G401 (cell line): ENCODE results near the gene TGFB2. TPM values are rescaled to one million over a fixed set of nuclear protein-coding genes. Genes with fewer than 3 reads are reported as not detected.

Source experiments
- DNase-seq: peaks from one replicate; pipeline ENCODE4 v3.0.0-alpha.2; 2015; ENCODE audit warnings: low spot score
- in situ Hi-C: cut with HindIII; loops from 2 replicates; pipeline ENCODE4 v1.10.0; 2016; ENCODE audit warnings: low sequenced_read_pairs, mixed read lengths
- total RNA-seq: library from RNA; depleted of rRNA; stranded (reverse); fragments of >200 nt; shearing (Covaris generic); gene quantifications from 2 replicates; pipeline ENCODE4 v1.2.3, GENCODE V29; 2014; rRNA removed

TGFB2 gene
- total RNA-seq, 1 experiment from 2014 or later: 0.27 TPM

DNA sequence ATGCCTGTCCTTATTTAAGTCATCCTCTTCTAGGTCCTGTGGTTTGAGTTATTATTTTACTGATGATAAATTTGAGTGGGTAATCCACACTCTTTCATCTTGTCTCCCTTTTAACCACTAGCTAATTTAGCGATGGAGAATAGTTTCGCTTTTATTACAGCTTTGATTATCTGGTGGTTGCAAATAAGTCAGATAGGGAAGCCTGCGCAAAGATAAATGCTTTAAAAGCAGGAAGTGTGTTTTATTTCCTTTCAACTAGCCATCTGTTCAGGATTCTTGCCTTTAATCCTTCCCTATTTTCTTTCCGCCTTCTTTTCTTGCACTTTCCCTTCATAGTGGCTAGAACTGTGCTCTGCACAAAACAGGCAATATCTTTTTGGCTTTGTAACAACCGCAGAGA is 129.0 kb downstream of the TGFB2 start:
- no peak for DNase-seq
- in situ Hi-C loops: no loop called here

DNA sequence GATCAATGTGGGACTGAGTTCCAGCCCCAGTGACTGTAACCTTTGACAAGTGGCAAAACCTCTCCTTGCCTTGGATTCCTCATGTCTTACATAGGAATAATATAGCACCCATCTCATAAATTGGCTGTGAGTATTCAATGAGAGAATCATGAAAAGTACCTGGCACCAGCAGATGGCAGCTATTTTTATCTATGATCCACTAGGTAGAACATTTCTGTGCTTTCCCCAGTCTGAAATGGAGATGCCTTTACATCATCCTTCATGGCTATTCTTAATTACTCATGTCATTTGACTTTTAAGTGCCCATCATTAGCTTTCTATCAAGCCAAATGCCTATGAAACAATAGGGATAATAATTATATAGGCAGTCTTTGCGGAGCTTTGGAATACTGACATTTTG is 130.1 kb downstream of the TGFB2 start:
- in situ Hi-C loops: no loop called here
- DNase-seq: no peak

DNA sequence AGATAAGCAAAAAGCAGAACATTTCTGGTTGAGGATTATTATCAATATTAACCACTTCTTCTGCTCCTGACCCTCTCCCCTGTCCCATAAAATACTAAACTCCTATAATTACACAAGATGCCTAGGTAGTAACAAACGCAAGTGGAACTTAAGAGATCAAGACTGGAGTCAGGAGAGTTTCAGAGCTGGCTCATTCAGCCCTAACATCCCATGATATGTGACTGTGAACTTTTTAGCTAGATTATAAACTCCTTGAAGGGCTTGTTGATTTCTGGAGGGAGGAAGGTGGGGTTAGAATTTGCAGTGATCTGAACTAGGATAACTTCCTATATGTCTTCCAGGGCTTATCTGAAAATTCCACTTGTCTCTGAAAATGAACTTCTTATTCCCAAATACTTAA is 130.6 kb downstream of the TGFB2 start:
- no peak for DNase-seq
- in situ Hi-C loops: no loop called here

DNA sequence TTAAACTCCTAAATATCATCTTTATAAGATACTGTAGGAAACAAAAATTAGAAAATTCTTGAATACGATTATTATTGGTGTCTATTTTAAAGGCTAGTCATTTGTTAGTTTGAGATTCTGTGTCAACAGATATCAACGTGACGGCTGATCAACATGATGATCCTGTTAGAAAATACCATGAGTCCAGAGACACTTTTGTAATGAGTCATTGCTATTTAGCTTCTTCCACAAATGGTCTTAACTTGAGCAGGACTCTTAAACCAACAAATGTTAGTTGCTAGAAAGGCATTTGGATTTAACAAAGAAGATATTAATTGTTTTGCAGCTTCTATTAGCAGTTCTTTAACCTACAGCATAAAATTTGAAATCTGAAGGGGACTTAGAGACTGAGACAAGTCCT is 131.2 kb downstream of the TGFB2 start:
- DNase-seq: no peak
- in situ Hi-C loops: no loop called here

DNA sequence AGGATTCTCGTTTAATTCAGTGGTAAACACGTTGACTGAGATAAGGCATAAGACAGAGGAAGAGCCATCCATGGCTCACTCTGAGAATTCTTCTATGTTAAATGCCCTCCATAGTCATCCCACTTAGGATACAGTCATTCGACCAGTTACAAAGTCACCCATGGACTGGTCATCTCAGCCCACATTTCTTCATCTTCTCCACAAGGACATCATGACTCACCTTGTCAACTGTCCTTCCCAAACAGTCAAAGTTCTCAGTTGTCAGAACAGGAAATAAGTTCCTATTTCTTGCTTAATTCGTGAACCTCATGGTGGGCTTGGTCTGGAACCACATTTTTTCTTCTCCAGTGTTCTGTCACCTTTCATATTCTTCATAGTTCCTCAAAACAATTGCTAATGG is 133.2 kb downstream of the TGFB2 start:
- DNase-seq: no peak
- in situ Hi-C loops: no loop called here

DNA sequence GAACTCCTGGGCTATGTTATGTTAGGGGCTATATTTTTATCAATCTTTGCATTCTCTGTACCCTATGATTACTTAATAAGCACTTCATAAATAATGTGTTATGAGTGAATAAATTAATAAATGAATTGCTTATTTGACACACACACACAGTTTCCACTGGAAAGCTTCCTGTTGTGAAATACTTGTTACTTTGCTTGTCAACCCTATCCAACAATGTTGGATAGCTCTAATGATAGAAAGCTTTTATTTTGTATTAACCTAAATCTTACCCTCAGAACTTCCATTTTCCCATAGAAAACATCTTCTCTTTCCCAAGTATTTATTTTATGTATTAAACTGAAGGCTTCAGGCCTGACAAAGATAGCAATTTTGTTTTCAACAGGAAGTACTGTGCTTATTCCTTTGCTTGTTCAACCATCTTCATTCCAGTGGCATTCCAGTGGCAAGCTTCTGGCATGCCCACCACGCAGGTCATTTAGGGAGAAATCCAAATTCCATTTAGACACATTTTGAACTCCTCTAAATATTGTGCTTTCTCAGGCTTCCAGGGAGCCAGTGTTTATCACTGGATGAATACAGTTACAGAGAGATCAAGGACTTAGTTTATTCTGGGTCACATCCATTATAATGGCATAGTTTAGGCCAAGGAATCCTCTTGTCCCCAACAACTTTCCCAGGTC is 134.4 kb downstream of the TGFB2 start:
- in situ Hi-C loops: no loop called here
- no peak for DNase-seq

DNA sequence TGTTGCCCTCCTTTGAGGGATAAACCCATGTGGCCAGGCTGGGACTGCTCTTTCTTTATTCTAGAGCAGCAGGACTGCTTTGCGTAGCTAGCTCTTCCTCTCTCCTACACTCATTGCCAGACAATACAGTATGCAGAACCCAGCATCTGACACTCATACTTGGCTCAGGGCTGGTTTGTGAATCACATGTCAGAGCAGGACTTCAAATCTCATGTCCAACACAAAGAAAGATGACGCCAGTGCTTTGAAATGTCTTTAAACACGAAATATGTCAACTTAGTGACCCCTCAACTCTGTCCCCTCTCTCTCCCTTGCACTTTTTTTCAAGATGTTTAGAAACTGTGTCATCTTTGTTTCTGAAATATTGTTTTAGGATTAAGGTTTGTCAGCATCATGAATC is 135.0 kb downstream of the TGFB2 start:
- in situ Hi-C loops: no loop called here
- DNase-seq: no peak

DNA sequence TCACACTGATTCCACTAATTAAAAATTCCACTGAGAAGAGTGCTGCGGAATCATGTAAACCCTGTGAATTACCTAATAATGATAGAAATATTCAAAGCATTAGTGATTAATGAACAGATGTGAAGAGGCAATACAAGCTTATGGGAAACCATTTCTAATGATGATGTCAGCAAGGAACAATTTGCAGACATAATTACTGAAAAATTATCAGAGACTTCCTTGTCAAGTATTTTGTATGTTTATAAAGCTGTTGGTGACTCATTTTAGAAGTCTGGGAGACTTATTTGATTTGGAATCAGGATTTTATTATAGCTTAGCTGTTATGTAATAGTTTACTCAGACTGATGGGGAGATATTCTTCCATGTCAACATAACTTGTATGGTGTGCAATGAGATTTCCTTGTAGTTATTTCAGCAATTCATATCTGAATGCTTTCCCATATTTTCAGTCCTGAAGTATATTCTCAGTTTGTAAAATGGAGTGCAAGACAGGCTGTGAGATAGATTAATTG is 135.5 kb downstream of the TGFB2 start:
- in situ Hi-C loops: no loop called here
- no peak for DNase-seq

DNA sequence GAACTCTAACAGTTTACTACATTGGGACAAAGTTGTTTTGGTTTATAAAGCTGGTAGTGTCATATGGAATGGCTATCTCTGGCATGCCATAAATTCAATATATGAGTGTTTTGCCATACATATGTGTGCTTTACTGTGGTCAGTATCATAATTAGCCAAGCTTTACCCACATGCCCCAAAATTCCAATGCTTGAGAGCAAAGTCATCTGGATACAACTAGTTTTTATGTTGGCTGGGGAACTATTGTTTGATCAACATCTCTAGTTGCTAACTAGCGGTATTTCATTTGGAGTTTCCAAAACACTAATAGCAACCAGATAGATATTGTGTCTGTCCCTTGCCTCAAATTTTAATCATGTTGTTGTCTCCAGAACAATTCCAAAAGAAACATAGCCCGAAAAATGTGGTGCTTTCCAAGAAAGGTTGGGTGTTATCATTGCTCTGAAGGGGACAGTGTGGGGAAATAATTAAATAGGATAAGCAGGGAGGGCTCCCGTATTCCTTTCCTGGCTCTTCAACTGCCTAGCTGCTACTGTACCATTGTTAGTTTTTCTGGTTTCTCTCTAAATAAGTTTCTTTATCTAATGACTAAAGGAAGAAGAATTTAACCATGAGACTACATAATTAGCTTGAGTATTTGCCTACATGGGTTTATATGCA is 136.1 kb downstream of the TGFB2 start:
- in situ Hi-C loops: no loop called here
- DNase-seq: no peak

DNA sequence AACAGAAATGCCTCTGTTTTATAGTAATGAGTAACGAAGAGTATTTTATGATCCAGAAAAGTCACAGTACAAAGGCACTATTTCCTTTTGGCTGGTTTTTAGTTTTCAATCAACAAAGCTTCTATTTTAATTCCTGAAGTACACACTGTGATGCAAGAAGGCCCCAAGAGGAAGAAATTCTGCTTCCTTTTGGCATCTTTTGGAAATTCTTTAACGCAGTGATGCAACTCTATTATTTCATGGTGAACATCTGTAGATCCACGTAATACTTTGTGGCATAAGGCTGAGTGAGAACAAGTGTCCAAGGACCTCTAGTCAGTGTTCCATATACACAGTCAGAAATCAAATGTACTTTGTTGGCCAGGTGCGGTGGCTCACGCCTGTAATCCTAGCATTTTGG is 137.5 kb downstream of the TGFB2 start:
- in situ Hi-C loops: no loop called here
- no peak for DNase-seq

DNA sequence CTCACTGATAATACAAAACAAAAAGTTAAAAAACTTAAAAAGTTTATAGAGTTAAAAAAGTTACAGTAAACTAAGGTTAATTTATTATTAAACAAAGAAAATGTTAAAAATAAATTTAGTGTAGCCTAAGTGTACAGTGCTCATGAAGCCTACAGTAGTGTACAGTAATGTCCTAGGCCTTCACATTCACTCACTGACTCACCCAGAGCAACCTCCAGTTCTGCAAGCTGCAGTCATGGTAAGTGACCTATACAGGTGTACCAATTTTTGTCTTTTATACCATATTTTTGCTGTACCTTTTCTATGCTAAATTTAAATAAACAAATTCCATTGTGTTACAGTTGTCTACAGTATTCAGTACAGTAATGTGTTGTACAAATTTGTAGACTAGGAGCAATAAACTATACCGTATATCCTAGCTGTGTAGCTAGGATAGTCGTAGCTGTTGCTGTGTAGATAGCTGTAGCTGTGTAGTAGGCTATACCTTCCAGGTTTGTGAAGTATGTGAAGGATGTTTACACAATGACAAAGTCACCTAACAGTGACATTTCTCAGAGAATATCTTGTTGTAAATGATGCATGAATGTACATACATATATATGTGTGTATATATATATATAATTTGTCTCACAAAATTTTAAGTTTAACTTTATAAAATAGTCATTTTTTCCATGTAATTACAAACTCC is 140.2 kb downstream of the TGFB2 start:
- DNase-seq: no peak
- in situ Hi-C loops: no loop called here

DNA sequence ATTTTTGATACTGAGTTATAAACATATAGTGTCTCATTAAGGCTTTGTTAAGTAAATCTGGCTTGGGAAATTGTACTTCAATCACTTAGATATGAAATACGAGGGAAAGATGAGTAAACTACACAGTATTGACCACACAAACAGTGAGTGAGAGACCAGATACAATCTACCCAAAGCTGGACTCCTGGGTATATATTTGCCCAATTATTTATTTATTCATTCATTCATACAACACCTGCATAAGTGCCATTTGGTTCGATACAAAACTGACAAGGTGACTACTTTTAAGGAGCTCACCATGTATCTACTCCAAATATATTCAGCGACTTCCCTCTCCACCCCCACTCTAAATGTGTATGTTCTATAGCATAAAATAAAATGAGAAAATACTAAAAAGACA is 143.4 kb downstream of the TGFB2 start:
- in situ Hi-C loops: no loop called here
- no peak for DNase-seq

DNA sequence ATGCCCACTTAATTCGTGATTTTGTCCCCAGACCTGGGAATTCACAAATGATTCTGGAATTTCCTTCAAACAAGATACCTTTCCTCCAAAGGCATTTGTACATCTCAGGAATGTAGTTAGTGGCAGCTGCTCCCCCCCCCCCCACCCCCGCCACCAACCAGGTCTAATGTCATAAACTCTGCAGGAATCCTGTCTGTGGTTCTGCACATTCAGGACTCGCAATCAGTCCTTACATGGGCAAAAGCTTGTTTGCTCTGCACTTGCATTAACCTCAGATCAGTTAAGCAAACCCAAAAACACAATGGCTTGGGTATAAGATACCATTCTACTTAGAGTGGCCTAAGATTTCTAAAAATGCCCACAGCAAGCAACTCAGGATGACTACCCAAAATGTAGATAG is 143.8 kb downstream of the TGFB2 start:
- DNase-seq: no peak
- in situ Hi-C loops: no loop called here

DNA sequence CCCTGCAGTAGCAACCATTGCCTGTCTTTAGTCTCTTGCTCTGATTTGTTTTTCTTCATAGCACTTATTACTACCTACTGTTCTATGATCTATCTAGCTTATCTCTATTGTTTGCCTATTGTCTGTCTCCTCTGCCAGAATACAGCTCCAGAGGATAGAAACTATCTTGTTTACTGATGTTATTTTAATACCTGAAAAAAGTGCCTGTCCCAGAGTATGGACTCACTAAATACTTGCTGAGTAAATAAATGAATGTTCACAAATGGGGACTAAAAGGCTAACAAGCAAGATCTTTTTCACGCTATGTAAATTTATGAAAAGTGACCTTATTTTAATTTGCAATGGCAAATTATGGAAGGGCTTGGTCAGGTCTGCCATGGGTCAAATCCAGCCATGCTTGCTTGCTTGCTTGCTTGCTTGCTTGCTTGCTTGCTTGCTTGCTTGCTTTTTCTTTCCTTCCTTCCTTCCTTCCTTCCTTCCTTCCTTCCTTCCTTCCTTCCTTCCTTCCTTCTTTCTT is 145.3 kb downstream of the TGFB2 start:
- in situ Hi-C loops: no loop called here
- DNase-seq: no peak

DNA sequence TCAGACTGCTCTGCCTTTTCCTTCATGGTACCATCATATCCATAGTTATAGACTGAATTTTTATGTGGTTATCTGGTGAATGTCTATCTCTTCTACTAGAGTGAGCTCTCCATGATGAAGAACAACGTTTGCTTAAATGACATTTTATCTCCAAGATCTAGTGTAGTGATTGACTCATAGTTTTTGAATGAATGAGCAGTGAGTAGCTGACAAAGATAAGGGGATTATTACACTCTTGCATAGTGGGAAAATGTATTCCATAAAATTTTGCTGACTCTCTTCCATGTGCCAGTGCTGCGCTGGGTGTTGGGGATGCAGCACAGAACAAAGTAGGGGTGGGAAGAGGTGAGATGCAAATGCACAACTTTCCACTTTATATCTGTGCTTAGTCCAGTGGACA is 147.7 kb downstream of the TGFB2 start:
- no peak for DNase-seq
- in situ Hi-C loops: no loop called here

DNA sequence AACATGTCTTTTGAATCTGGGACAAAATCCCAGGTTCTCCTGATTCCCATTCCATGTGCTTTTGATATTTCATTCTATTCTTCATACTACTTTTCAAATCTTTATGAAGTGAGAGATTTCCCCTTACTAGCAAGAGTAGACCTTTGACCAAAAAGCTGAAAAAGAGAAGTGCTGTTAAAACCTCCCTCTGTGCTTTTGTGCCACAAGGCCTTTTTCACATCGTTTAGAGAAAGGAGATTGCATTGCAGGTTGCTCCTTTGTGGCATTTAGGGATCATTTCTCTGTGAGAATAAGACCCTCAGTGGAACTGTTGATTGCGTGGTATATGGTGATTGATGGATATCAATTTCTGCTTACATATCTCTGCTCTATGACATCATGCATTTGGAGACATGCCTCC is 148.8 kb downstream of the TGFB2 start:
- no peak for DNase-seq
- in situ Hi-C loops: no loop called here

Other genes with a start within 250 kb of the TGFB2 start
- gene RRP15, start 60.0 kb upstream of the TGFB2 start, total RNA-seq: 5.1 and 7.6 TPM in 2 replicates